Activated CD8-positive, alpha-beta memory T cell treated with anti-CD3 and anti-CD28 coated beads, Interleukin-2, amount 50 U/mL, for 1 hour (primary cell): ENCODE measurements around the gene CMTM1.
"Not testable (repeated sequence)": the region's sequence is repeated elsewhere in the genome, so short reads cannot be mapped to it uniquely, and the experiment has no call there.

ENCODE experiments used
- DNase-seq: peaks from one replicate; pipeline ENCODE4 v3.0.0-alpha.2; 2020; ENCODE audit errors: extremely low read depth

CMTM1 gene

GRCh38 chr16:66592814-66593213 is 26.6 kb downstream of the CMTM1 start:
- DNase-seq = no peak

GRCh38 chr16:66594739-66595138 is 28.5 kb downstream of the CMTM1 start:
- DNase-seq = no peak

- not testable (repeated sequence) for DNase-seq
Measured at GRCh38 chr16:66596559-66596958, 30.3 kb downstream of the CMTM1 start.

GRCh38 chr16:66596986-66597848 is 31.0 kb downstream of the CMTM1 start:
- no peak for DNase-seq

- DNase-seq = no peak
Measured at GRCh38 chr16:66598111-66598510, 31.9 kb downstream of the CMTM1 start.

- no peak for DNase-seq
Measured at GRCh38 chr16:66599726-66600125, 33.5 kb downstream of the CMTM1 start.

- DNase-seq = no peak
Measured at GRCh38 chr16:66600477-66600876, 34.2 kb downstream of the CMTM1 start.

GRCh38 chr16:66601471-66601870 is 35.2 kb downstream of the CMTM1 start:
- DNase-seq = no peak

- no peak for DNase-seq
Measured at GRCh38 chr16:66603537-66604375, 37.5 kb downstream of the CMTM1 start.

GRCh38 chr16:66604376-66605176 is 38.3 kb downstream of the CMTM1 start, which contains the start of gene CMTM3:
Gene CMTM3, plus strand, starts transcription at chr16:66604704. Its CDS starts 102 bp downstream, at chr16:66604806.
- no peak for DNase-seq

- DNase-seq = no peak
Measured at GRCh38 chr16:66605177-66605978, 39.1 kb downstream of the CMTM1 start.

- DNase-seq = no peak
Measured at GRCh38 chr16:66605979-66606751, 39.9 kb downstream of the CMTM1 start.

GRCh38 chr16:66608241-66609138 is 42.3 kb downstream of the CMTM1 start:
- DNase-seq = peak; percentile 40

GRCh38 chr16:66609139-66609510 is 42.9 kb downstream of the CMTM1 start:
- DNase-seq = no peak

GRCh38 chr16:66610111-66610820 is 44.0 kb downstream of the CMTM1 start:
- DNase-seq = no peak

- DNase-seq = not testable (repeated sequence)
Measured at GRCh38 chr16:66611911-66612310, 45.7 kb downstream of the CMTM1 start.

- DNase-seq = no peak
Measured at GRCh38 chr16:66612422-66612821, 46.2 kb downstream of the CMTM1 start.

- DNase-seq = no peak
Measured at GRCh38 chr16:66614161-66614802, 48.0 kb downstream of the CMTM1 start.
